ENCODE data around the gene ZNF655. TPM values are rescaled to one million over a fixed set of nuclear protein-coding genes. Genes with fewer than 3 reads are reported as not detected.

The ZNF655 gene
- total and polyA plus RNA-seq, 2 experiments from 2014 or later = 20.6 to 55.8 TPM

DNA sequence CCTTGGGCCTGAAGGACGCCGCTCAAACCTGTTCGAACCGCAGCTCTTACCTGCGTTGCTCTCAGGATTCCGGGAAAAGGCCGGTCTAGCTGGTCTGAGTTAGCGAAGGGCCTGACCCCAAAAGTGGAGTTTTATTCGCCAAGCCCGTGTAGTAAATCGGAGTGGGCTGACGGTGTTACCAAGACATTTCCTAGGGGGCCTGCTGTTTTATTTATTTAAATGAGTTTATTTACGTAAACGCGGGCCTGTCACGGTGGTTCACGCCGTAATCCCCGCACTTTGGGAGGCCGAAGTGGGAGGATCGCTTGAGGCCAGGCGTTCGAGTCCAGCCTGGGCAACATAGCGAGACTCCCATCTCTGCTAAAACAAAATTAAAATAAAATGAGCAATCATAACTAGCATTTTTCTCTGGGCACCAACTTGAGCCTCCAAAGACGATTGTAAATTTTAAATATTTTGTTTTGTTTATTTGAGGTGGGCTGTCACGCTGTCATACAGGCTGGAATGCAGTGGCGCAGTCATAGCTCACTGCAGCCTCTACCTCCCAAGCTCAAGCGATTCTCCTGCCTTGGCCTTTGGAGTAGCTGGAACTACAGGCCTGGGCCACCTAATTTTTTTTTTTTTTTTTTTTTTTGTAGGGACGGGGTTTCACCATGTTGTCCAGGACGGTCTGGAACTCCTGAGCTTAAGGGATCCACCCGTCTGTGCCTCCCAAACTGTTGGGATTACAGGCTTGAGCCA is 903 bp downstream of the ZNF655 start (continued):
- TF ChIP-seq, protein P1, sequence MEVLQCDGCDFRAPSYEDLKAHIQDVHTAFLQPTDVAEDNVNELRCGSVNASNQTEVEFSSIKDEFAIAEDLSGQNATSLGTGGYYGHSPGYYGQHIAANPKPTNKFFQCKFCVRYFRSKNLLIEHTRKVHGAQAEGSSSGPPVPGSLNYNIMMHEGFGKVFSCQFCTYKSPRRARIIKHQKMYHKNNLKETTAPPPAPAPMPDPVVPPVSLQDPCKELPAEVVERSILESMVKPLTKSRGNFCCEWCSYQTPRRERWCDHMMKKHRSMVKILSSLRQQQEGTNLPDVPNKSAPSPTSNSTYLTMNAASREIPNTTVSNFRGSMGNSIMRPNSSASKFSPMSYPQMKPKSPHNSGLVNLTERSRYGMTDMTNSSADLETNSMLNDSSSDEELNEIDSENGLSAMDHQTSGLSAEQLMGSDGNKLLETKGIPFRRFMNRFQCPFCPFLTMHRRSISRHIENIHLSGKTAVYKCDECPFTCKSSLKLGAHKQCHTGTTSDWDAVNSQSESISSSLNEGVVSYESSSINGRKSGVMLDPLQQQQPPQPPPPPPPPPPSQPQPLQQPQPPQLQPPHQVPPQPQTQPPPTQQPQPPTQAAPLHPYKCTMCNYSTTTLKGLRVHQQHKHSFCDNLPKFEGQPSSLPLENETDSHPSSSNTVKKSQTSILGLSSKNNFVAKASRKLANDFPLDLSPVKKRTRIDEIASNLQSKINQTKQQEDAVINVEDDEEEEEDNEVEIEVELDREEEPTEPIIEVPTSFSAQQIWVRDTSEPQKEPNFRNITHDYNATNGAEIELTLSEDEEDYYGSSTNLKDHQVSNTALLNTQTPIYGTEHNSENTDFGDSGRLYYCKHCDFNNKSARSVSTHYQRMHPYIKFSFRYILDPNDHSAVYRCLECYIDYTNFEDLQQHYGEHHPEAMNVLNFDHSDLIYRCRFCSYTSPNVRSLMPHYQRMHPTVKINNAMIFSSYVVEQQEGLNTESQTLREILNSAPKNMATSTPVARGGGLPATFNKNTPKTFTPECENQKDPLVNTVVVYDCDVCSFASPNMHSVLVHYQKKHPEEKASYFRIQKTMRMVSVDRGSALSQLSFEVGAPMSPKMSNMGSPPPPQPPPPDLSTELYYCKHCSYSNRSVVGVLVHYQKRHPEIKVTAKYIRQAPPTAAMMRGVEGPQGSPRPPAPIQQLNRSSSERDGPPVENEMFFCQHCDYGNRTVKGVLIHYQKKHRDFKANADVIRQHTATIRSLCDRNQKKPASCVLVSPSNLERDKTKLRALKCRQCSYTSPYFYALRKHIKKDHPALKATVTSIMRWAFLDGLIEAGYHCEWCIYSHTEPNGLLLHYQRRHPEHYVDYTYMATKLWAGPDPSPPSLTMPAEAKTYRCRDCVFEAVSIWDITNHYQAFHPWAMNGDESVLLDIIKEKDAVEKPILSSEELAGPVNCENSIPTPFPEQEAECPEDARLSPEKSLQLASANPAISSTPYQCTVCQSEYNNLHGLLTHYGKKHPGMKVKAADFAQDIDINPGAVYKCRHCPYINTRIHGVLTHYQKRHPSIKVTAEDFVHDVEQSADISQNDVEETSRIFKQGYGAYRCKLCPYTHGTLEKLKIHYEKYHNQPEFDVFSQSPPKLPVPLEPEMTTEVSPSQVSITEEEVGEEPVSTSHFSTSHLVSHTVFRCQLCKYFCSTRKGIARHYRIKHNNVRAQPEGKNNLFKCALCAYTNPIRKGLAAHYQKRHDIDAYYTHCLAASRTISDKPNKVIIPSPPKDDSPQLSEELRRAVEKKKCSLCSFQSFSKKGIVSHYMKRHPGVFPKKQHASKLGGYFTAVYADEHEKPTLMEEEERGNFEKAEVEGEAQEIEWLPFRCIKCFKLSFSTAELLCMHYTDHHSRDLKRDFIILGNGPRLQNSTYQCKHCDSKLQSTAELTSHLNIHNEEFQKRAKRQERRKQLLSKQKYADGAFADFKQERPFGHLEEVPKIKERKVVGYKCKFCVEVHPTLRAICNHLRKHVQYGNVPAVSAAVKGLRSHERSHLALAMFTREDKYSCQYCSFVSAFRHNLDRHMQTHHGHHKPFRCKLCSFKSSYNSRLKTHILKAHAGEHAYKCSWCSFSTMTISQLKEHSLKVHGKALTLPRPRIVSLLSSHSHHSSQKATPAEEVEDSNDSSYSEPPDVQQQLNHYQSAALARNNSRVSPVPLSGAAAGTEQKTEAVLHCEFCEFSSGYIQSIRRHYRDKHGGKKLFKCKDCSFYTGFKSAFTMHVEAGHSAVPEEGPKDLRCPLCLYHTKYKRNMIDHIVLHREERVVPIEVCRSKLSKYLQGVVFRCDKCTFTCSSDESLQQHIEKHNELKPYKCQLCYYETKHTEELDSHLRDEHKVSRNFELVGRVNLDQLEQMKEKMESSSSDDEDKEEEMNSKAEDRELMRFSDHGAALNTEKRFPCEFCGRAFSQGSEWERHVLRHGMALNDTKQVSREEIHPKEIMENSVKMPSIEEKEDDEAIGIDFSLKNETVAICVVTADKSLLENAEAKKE (CRISPR knock-in tag; IDR thresholded peaks at IDR 0.05) = no peak
- no peak for TF ChIP-seq STAT1 (IDR thresholded peaks at IDR 0.05; ENCODE audit: unreplicated experiment)
- TF ChIP-seq, protein P2, sequence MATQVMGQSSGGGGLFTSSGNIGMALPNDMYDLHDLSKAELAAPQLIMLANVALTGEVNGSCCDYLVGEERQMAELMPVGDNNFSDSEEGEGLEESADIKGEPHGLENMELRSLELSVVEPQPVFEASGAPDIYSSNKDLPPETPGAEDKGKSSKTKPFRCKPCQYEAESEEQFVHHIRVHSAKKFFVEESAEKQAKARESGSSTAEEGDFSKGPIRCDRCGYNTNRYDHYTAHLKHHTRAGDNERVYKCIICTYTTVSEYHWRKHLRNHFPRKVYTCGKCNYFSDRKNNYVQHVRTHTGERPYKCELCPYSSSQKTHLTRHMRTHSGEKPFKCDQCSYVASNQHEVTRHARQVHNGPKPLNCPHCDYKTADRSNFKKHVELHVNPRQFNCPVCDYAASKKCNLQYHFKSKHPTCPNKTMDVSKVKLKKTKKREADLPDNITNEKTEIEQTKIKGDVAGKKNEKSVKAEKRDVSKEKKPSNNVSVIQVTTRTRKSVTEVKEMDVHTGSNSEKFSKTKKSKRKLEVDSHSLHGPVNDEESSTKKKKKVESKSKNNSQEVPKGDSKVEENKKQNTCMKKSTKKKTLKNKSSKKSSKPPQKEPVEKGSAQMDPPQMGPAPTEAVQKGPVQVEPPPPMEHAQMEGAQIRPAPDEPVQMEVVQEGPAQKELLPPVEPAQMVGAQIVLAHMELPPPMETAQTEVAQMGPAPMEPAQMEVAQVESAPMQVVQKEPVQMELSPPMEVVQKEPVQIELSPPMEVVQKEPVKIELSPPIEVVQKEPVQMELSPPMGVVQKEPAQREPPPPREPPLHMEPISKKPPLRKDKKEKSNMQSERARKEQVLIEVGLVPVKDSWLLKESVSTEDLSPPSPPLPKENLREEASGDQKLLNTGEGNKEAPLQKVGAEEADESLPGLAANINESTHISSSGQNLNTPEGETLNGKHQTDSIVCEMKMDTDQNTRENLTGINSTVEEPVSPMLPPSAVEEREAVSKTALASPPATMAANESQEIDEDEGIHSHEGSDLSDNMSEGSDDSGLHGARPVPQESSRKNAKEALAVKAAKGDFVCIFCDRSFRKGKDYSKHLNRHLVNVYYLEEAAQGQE (IDR thresholded peaks at IDR 0.05; ENCODE audit: unreplicated experiment) = no peak
- no peak for TF ChIP-seq CREB1 (CRISPR knock-in tag; IDR thresholded peaks at IDR 0.05; ENCODE audit: low read depth)
- TF ChIP-seq, protein P3, sequence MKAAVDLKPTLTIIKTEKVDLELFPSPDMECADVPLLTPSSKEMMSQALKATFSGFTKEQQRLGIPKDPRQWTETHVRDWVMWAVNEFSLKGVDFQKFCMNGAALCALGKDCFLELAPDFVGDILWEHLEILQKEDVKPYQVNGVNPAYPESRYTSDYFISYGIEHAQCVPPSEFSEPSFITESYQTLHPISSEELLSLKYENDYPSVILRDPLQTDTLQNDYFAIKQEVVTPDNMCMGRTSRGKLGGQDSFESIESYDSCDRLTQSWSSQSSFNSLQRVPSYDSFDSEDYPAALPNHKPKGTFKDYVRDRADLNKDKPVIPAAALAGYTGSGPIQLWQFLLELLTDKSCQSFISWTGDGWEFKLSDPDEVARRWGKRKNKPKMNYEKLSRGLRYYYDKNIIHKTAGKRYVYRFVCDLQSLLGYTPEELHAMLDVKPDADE (IDR thresholded peaks at IDR 0.05) = no peak
- no peak for TF ChIP-seq EZH2 (IDR thresholded peaks at IDR 0.05; ENCODE audit: low read depth, unreplicated experiment)

All from GM23338 (cell line).